ENCODE measurements around the gene CAMK4.

GRCh38 chr5:111238431-111239225 is 14.4 kb downstream of the CAMK4 start:
- TF ChIP-seq CTCF (IDR thresholded peaks at IDR 0.05) (no peak), POLR2A (IDR thresholded peaks at IDR 0.05) (no peak)

Data from tibial nerve (tissue), 3 donors.